ENCODE data around the gene VASN. TPM values are rescaled to one million over a fixed set of nuclear protein-coding genes. Genes with fewer than 3 reads are reported as not detected.
A peak's percentile ranks its signal among the peaks of the same experiment; 100 is the strongest.

Gene VASN
- total and polyA plus RNA-seq, 2 donors from 2014 or later = 75.7 to 82.7 TPM

DNA sequence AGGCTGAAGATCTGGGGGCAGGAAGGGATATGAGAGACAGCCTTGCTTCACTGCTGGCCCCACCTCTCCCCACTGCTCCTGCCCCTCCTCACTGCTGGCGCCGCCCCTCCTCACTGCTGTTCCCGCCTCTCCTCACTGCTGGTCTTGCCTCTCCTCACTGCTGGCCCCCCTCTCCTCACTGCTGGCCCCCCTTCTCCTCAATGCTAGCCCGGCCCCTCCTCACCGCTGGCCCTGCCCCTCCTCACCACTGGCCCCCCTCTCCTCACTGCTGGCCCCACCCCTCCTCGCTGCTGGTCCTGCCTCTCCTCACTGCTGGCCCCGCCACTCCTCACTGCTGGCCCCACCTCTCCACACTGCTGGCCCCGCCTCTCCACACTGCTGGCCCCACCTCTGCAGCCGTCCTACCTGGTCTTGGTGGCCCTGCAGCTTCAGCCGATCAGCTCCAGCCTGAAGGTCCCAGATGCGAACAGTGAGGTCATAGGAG, 11.1 kb upstream of the VASN start:
- no peak overlapping the region for H3K27ac ChIP-seq (ENCODE audit: low read depth in 2 of 2, low read length in 2 of 2)
- FAIRE-seq (no peak), DNase-seq (peak in 4 of 5 donors; percentile 62 to 84 (median 69))
- intact Hi-C loops (cut with DNase I) = loop anchor here (5.0 kb wide), 1 partner anchor 42 kb away; no protein-coding TSS in a partner anchor
- no peak overlapping the region for H3K4me3 ChIP-seq (ENCODE audit: low read length in 3 of 3)
- no peak overlapping the region for H3K9ac ChIP-seq (ENCODE audit: low read length in 3 of 3)
- no peaks in the 10 kb centered on the region for H3K4me1 ChIP-seq (ENCODE audit: control insufficient read depth in 2 of 3, insufficient read depth in 2 of 3, low read depth in 1 of 3, low read length in 3 of 3)
- no peaks in the 10 kb centered on the region for H3K9me3 ChIP-seq (ENCODE audit: control insufficient read depth in 2 of 3, insufficient read depth in 1 of 3, low read length in 3 of 3)
- no peaks in the 10 kb centered on the region for H3K27me3 ChIP-seq (ENCODE audit: control insufficient read depth, insufficient read depth, low read length)
- TF ChIP-seq, protein P1, sequence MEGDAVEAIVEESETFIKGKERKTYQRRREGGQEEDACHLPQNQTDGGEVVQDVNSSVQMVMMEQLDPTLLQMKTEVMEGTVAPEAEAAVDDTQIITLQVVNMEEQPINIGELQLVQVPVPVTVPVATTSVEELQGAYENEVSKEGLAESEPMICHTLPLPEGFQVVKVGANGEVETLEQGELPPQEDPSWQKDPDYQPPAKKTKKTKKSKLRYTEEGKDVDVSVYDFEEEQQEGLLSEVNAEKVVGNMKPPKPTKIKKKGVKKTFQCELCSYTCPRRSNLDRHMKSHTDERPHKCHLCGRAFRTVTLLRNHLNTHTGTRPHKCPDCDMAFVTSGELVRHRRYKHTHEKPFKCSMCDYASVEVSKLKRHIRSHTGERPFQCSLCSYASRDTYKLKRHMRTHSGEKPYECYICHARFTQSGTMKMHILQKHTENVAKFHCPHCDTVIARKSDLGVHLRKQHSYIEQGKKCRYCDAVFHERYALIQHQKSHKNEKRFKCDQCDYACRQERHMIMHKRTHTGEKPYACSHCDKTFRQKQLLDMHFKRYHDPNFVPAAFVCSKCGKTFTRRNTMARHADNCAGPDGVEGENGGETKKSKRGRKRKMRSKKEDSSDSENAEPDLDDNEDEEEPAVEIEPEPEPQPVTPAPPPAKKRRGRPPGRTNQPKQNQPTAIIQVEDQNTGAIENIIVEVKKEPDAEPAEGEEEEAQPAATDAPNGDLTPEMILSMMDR (IDR thresholded peaks at IDR 0.05; ENCODE audit: borderline replicate concordance, extremely low read depth, insufficient read depth) = no peak
- peaks cover 0 to 2% (median 0%) of the 10 kb centered on the region in 3 donors for H3K36me3 ChIP-seq (ENCODE audit: control insufficient read depth in 2 of 3, insufficient read depth in 3 of 3, low read length in 3 of 3)

DNA sequence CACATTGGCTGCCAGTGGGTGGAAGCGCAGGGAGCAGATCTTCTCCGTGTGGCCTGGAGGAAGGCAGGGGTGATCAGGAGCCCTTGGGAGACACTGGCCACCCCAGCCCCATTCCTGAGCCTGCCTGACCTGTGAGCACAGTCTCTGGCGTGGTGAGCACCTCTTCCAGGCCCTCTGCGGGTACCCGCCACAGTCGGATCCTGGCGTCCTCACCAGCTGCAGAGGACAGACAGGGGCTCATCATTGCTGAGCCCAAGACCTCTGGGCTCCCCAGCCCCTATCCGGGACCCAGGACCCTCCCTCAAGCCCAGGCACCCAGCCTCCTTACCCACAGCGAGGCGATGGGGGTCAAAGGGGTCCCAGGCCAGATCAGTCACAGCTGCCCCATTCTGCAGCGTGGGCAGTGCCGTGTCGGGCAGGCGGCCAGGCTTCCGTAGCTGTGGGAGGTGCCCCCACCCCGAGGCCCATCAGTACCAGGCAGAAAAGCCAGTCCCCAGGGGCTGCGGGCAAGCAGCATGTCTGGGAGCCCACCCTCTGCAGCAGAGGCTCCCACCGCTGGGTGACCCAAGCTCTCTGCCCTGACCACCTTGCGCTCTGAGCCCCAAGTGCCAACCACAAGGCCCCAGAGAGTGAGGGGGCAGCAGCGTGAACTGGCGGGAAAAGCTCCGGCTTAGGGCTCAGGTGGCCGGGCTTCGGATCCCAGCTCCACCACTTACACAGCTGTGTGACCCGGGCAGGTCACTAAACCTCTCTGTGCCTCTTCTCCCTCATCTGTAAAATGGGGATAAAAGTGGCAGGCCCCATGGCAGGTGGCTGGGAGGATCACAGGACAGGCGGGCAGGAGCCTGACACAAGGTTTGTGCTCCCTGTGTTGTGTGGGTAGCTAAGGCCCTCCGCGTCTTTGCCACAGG, 10.4 kb upstream of the VASN start:
- no peak for FAIRE-seq
- no peaks in the 10 kb centered on the region for H3K27me3 ChIP-seq (ENCODE audit: control insufficient read depth, insufficient read depth, low read length)
- no peaks in the 10 kb centered on the region for H3K9me3 ChIP-seq (ENCODE audit: control insufficient read depth in 2 of 3, insufficient read depth in 1 of 3, low read length in 3 of 3)
- no peak overlapping the region for H3K27ac ChIP-seq (ENCODE audit: low read depth in 2 of 2, low read length in 2 of 2)
- H3K9ac ChIP-seq (ENCODE audit: low read length in 3 of 3) = no peak overlapping the region
- H3K4me1 ChIP-seq (ENCODE audit: control insufficient read depth in 2 of 3, insufficient read depth in 2 of 3, low read depth in 1 of 3, low read length in 3 of 3) = no peaks in the 10 kb centered on the region
- no peak overlapping the region for H3K4me3 ChIP-seq (ENCODE audit: low read length in 3 of 3)
- intact Hi-C loops (cut with DNase I) = loop anchor here (5.0 kb wide), 1 partner anchor 41 kb away; no protein-coding TSS in a partner anchor
- TF ChIP-seq, protein P1 (IDR thresholded peaks at IDR 0.05; ENCODE audit: borderline replicate concordance, extremely low read depth, insufficient read depth) = no peak
- H3K36me3 ChIP-seq (ENCODE audit: control insufficient read depth in 2 of 3, insufficient read depth in 3 of 3, low read length in 3 of 3) = peaks cover 0 to 2% (median 0%) of the 10 kb centered on the region in 3 donors
- peak in 2 of 5 donors; percentile 52 to 73 for DNase-seq

DNA sequence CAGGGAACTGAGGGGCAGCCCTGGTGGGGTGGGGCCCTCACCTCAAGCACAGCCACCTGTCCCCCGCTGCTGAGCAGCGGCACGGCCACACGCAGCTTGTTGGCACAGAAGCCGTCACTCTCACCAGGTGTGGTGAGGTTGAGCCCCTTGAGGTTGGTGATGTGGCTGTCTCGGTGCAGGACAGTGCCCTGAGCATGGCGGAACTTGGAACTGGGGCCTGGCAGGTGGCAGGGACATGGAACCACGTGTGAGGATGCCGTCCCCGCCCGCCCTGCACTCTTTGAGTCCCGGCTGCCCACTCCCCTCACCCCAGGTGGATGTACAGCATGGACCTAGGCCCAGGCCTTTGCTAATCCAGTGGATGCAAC, 9.7 kb upstream of the VASN start:
- H3K9ac ChIP-seq (ENCODE audit: low read length in 3 of 3) = no peak overlapping the region
- H3K27me3 ChIP-seq (ENCODE audit: control insufficient read depth, insufficient read depth, low read length) = no peaks in the 10 kb centered on the region
- H3K4me3 ChIP-seq (ENCODE audit: low read length in 3 of 3) = no peak overlapping the region
- no peak overlapping the region for H3K27ac ChIP-seq (ENCODE audit: low read depth in 2 of 2, low read length in 2 of 2)
- intact Hi-C loops (cut with DNase I) = loop anchor here (5.0 kb wide), 1 partner anchor 40 kb away; no protein-coding TSS in a partner anchor
- no peaks in the 10 kb centered on the region for H3K4me1 ChIP-seq (ENCODE audit: control insufficient read depth in 2 of 3, insufficient read depth in 2 of 3, low read depth in 1 of 3, low read length in 3 of 3)
- DNase-seq = peak in 1 of 5 donors; percentile 71
- TF ChIP-seq, protein P1 (IDR thresholded peaks at IDR 0.05; ENCODE audit: borderline replicate concordance, extremely low read depth, insufficient read depth) = no peak
- H3K36me3 ChIP-seq (ENCODE audit: control insufficient read depth in 2 of 3, insufficient read depth in 3 of 3, low read length in 3 of 3) = peaks cover 0 to 2% (median 0%) of the 10 kb centered on the region in 3 donors
- H3K9me3 ChIP-seq (ENCODE audit: control insufficient read depth in 2 of 3, insufficient read depth in 1 of 3, low read length in 3 of 3) = no peaks in the 10 kb centered on the region
- no peak for FAIRE-seq
